ENCODE data around the gene MPZ.
"Not testable (repeated sequence)": the region's sequence is repeated elsewhere in the genome, so short reads cannot be mapped to it uniquely, and the experiment has no call there.

MPZ gene
- 1.2 to 1.3 reads per million in 2 experiments for total RNA-seq

GRCh38 chr1:161309868-161310267 is at the start of gene MPZ:
Gene MPZ, minus strand, starts transcription at chr1:161309968. Its CDS starts 63 bp downstream, at chr1:161309905.
- DNase-seq (ENCODE audit: low read depth) = no peak

DNA sequence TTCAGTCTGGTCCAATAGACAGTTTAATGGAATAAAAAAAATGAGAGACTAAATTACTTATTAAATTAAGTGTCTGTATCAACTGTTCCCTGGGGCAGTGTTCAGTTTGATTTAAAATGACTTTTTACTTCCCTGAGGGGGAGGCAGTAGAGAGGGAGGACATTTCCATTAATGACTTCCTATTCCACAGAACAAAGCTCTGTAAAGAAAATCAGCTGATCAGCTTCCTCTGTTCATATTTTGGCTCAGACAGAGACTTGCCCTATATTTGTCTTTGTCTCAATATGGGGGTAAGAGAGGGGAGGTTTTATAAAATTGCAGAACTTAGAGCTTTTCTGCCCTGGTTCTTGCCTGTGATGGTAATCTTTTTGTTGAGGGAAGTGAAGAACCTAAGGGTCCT is 49.5 kb upstream of the MPZ start:
- no peak for DNase-seq (ENCODE audit: low read depth)

DNA sequence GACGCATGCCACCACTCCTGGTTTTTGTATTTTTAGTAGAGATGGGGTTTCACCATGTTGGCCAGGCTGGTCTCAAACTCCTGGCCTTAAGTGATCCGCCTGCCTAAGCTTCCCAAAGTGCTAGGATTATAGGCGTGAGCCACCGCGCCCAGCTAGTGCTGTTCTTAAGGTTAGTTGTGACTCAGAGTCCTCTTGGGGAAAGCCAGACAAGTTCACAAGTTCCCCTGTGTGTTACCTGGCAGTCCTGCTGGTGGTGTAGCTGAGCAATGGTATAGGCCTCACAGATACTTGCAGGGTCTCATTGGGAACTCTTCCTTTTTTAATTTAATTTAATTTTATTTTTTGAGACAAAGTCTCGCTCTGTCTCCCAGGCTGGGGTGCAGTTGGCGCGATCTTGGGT is 47.3 kb upstream of the MPZ start:
- no peak for DNase-seq (ENCODE audit: low read depth)

GRCh38 chr1:161351482-161351881 is 41.7 kb upstream of the MPZ start:
- no peak for DNase-seq (ENCODE audit: low read depth)

- DNase-seq (ENCODE audit: low read depth) = no peak
Observed at GRCh38 chr1:161350671-161351070, 40.9 kb upstream of the MPZ start.

DNA sequence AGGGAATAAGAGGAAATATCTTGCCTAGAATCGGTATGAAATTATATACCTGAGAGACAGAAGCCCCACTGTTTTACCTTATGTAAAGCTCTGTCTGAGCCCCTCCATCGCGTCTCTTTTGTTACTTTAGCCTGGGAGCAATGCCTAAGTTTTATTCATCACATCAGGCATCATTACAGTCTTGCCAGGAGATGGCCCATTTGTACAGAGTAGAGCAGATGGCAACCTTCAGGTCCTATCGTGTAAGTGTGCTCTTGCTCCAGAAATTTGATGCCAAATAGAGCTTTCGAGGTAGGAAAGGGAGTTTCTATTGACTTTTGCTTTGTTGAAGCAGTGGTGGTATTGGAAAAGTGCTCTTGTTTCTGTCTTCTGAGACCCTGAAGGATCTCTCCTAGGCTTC is 33.1 kb upstream of the MPZ start:
- no peak for DNase-seq (ENCODE audit: low read depth)

GRCh38 chr1:161342177-161342576 is 32.4 kb upstream of the MPZ start:
- no peak for DNase-seq (ENCODE audit: low read depth)

DNA sequence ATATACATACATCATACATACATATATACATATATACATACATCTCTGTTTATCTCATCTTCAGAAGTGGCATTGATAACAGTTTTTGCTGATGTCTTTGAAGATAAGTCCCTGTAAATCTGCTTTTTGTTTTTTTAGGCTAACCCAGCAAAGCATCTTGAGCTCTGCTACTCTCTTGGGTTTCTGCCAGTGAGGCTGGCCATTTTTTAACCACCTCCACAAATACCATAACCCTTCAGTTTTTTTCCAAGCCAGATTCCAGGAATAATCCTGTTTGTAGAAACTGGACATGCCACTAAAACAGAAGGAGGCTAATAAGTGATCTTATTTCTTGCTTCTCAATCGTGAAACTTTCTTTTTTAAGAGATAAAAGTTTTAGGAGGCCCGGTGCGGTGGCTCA is 26.0 kb upstream of the MPZ start:
- no peak for DNase-seq (ENCODE audit: low read depth)

- no peak for DNase-seq (ENCODE audit: low read depth)
Observed at GRCh38 chr1:161333166-161333565, 23.4 kb upstream of the MPZ start.

DNA sequence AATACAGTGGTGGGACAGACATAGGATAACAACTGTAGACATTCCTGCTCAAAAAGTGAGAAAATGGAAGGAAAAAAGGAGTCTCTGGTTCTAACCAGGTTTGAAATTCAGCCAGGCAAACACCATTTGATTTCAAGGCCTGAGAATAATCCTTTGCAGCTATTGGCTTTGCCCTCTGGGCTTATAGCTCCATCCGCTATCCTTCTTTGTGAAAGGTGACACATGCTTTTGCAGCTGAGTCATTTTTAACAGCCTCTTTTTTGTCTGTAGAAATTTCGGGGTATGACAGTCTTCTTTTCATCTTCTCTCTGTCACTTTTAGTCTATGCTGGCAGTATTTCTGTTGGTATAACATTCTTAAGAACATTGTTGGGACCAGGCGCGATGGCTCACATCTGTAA is 20.6 kb upstream of the MPZ start:
- no peak for DNase-seq (ENCODE audit: low read depth)

DNA sequence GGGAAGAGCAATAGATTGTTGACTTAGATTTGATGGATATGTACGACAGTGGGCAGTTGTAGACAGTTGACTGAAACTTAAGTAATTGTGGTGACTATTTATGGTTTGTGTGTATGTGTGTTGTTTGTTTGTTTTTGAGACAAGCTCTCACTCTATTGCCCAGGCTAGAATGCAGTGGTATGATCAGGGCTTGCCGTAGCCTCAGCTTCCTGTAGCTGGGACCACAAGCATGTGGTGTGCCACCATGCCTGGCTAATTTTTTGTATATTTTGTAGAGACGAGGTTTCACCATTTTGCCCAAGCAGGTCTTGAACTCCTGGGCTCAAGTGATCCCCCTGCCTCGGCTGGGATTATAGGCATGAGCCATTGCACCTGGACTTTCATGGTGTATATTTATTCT is 14.3 kb upstream of the MPZ start:
- DNase-seq (ENCODE audit: low read depth) = no peak

- not testable (repeated sequence) for DNase-seq (ENCODE audit: low read depth)
Observed at GRCh38 chr1:161315841-161316674, 6.3 kb upstream of the MPZ start.

GRCh38 chr1:161314201-161314981 is 4.6 kb upstream of the MPZ start, which contains the start of gene SDHC:
Gene SDHC, plus strand, starts transcription at chr1:161314381. Its CDS starts 25 bp downstream, at chr1:161314406.
- peak; percentile 88 for DNase-seq (ENCODE audit: low read depth)

DNA sequence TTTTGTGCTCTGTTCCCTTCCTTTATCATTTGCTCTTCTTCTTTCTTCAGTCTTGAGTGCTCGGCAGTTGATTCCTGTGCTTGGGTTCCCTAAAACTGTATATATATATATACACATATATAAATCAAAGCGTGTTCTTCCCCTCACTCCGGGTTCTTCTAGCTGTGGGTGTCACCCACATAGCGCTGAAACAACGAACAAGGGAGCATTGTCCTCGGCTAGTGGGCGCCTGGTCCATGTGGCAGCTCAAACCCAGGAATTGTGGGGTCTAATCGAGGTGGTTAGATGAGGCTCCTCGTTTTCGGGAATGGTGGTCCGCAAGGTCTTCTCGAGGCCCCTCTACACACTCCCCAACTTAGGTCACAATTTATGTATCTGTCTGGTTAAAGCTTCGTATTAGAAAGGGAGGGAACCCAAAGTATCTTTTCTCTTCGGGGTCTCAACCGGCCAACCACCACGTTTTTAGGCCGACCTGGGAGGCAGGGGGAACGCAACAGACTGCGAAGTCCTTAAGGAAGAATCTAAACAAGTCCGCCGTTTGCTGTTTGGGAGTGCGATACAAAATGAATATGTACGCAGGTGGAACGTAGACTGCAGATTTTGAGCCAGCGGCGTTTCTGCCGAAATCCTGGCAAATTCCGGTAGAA is 3.9 kb upstream of the MPZ start:
- no peak for DNase-seq (ENCODE audit: low read depth)

DNA sequence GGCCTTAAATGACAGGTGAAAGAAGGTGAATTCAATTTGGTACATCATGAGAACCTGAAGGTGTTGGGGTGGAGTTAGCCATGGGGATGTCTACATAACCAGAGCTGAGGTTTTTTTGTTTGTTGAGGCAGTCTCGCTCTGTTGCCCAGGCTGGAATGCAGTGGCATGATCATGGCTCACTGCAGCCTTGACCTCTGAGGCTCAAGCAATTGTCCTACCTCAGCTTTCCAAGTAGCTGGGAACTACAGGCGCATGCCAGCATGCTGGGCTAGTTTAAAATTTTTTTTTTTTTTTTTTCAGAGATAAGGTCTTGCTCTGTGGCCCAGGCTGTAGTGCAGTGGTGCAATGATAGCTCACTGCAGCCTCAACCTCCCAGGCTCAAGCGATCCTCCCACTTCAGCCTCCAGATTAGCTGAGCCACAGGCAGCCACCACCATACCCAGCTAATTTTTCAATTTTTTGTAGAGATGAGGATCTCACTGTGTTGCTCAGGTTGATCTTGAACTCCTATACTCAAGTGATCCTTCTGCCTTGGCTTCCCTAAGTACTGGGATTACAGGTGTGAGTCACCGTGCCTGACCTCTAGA is 1.9 kb upstream of the MPZ start:
- DNase-seq (ENCODE audit: low read depth) = no peak

- DNase-seq (ENCODE audit: low read depth) = no peak
Observed at GRCh38 chr1:161307892-161308638, 1.7 kb downstream of the MPZ start.

DNA sequence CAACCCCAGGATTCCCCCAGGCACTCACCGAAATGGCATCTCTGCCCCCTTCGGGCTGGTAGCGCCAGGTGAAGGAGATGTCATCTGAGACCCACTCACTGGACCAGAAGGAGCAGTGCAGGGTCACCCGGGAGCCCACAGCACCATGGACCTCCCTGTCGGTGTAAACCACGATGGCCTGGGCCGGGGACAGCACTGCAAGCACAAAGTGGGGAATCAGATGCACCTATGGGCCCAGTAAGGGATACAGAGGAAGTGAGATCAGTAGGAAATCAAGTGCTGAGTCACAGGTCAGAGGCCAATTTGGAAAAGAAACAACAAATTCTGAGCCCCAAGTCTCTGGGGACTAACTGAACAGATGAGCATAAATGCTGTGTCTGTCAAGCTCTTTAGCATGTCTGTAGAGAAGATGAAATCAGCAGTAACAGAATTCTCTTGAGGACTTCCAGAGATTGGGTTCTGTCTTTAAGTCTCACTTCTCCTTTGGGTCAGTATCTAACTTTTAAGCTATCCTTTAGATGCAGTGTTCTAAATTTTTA is 2.5 kb downstream of the MPZ start:
- DNase-seq (ENCODE audit: low read depth) = no peak

DNA sequence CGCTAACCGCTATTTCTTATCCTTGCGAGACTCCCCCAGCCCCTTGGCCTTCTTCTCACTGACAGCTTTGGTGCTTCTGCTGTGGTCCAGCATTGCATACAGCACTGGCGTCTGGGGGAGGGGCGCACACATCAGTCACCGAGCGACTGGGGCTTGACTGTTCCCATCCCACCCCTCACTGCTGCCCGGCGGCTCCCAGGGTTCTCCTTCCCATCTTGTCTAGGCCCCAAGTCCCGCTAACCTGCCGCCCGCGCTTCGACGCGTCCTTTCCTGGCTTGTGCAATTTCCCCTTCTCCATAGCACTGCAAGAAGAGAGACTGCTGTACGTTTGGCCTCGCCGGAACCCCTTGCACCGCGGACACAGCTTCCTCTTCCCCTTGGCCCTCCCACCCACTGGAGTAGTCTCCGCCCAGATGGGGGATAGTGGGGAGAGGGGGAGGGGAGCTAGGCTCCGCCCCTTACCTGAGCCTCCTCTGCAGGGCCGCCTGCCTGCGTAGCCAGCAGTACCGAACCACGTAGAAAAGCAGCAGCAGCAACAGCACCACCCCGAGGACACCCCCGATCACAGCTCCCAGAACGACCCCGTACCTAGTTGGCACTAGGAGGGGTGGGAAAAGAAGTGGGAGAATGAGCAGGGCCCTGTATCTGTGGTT is 3.8 kb downstream of the MPZ start:
- DNase-seq (ENCODE audit: low read depth) = peak; percentile 82

GRCh38 chr1:161304927-161305866 is 4.6 kb downstream of the MPZ start:
- DNase-seq (ENCODE audit: low read depth) = no peak

DNA sequence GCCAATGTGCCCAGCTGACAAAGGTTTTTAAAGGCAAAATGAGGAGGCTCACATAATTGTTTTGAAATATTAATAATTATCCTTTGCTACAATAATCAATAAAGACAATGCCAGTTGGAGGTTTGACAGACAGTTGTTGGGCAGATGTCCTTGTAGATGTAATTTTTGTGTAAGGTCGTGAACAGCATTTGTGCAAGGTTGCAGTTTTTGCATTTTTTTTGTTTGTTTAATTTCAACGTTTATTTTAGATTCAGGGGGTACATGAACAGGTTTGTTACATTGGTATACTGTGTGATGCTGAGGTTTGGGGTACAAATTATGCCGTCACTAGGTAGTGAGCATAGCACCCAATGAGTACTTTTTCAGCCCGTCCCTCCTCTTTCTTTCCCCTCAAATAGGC is 9.3 kb downstream of the MPZ start:
- no peak for DNase-seq (ENCODE audit: low read depth)
